ENCODE measurements around the gene NELFA.

GRCh38 chr4:1961563-1961962 lies 47.2 kb downstream of the NELFA start:
- TF ChIP-seq CTCF (IDR thresholded peaks at IDR 0.05), result no peak
- TF ChIP-seq POLR2A (IDR thresholded peaks at IDR 0.05), result no peak
- TF ChIP-seq POLR2AphosphoS5 (IDR thresholded peaks at IDR 0.05), result no peak
